Pancreas (tissue), 10 donors: Measurements from ENCODE around the gene HACD2. TPM values are rescaled to one million over a fixed set of nuclear protein-coding genes. Genes with fewer than 3 reads are reported as not detected.

ENCODE experiments used
- ATAC-seq, 4 donors: fragments of 200-7000 bp; cut with Tn5 transposase; one replicate each; pipeline versions ENCODE4 v1.8.0 to v1.9.1; 2020; ENCODE audit warnings: mild to moderate bottlenecking in 4 of 4, moderate library complexity in 4 of 4
- DNase-seq, 6 donors: peaks; one replicate each; pipeline ENCODE4 v3.0.0-alpha.2; 2020
- FAIRE-seq: peaks from 2 replicates; lab custom pipeline; 2012; peaks lifted over from hg19 to GRCh38; lab: Jason Lieb, UNC
- H3K27ac ChIP-seq, 4 donors: fragments of 200-600 bp; sonication (generic); 1 replicate in 3 of 4; 2 replicates in 1 of 4; pipeline versions ENCODE4 v1.5.0 to v1.8.0; 2020
- H3K27me3 ChIP-seq, 4 donors: fragments of 200-600 bp; one replicate each; pipeline ENCODE4 v1.8.0; 2021
- H3K36me3 ChIP-seq, 3 donors: fragments of 200-600 bp; sonication (generic) in 1 of 3; one replicate each; pipeline versions ENCODE4 v1.5.0 to v1.8.0; 2020 to 2021
- H3K4me1 ChIP-seq, 3 donors: fragments of 200-600 bp; one replicate each; pipeline ENCODE4 v1.8.0; 2021
- H3K4me3 ChIP-seq, 4 donors: fragments of 200-600 bp; sonication (generic) in 2 of 4; one replicate each; pipeline versions ENCODE4 v1.5.0 to v1.8.0; 2020 to 2021
- H3K9me3 ChIP-seq, 4 donors: fragments of 200-600 bp; one replicate each; pipeline ENCODE4 v1.8.0; 2021
- CTCF ChIP-seq, 4 donors: fragments of 200-600 bp; sonication (generic) in 3 of 4; IDR thresholded peaks; one replicate each; pipeline versions ENCODE4 v1.5.0 to v1.8.0; 2021; ENCODE audit warnings: antibody characterized with exemption in 4 of 4
- WGBS, 2 donors: extraction: QIAGEN DNeasy Blood & Tissue Kit; methylation state at CpG; one replicate each; pipeline ENCODE4 v1.1.7; 2013; 5-methylcytosine and 5-hydroxymethylcytosine counted together
- intact Hi-C, 3 donors: fragments of 100-400 bp; cut with DNase I; formaldehyde crosslinking; loops; one replicate each; pipeline versions ENCODE4 v1.11.1 to v1.14.2; 2022
- polyA plus RNA-seq, 2 donors: library from polyadenylated mRNA; stranded (reverse); fragments of 200-250 nt; gene quantifications; one replicate each; pipeline ENCODE4 v1.2.3, GENCODE V29; 2013
- total RNA-seq, 6 donors: library from RNA; stranded (reverse); fragmentation: NEBNext Ultra II Directional in 4 of 6; extraction: Animal tissue kit (Norgen Biotek cat#: 25700) in 4 of 6; gene quantifications; one replicate each; pipeline versions ENCODE4 v1.2.1 to v1.2.4, GENCODE V29; 2021 to 2023
- donor health status: healthy with polysubstance abuse.
- donor health status: DM: no; HTN: no; CAD: no; lungs with moderate emphysema.
- donor health status: DM: no; HTN: no; CAD: no.
- donor health status: control.
- donor health status: control.
- donor health status: Bipolar disorder and iron deficiency.
- donor health status: DM: yes; HTN: yes; CAD: no.
- donor health status: DM: no; HTN: no; CAD: no.
- donor health status: DM: no; HTN: no; CAD: no.
- donor health status: DM: yes; HTN: yes; CAD: no.

HACD2 gene
- total and polyA plus RNA-seq, 8 donors = 4.4 to 22.2 (median 13.1) TPM

GRCh38 chr3:123629747-123630047, 44.8 kb upstream of the HACD2 start:
- H3K36me3 ChIP-seq = no peaks in the 10 kb centered on the region
- DNase-seq (no peak), FAIRE-seq (no peak), ATAC-seq (no peak)
- H3K4me3 ChIP-seq = no peak overlapping the region
- 83 to 90% methylated on average over 4 of the region's 4 CpGs for WGBS, 2 donors
- no peaks in the 10 kb centered on the region for H3K27me3 ChIP-seq
- intact Hi-C loops = no loop called here
- peaks cover 5 to 10% (median 10%) of the 10 kb centered on the region in 3 donors for H3K4me1 ChIP-seq
- no peak overlapping the region for H3K27ac ChIP-seq
- no peaks in the 10 kb centered on the region for H3K9me3 ChIP-seq
- no peak for TF ChIP-seq CTCF (IDR thresholded peaks at IDR 0.05)

- H3K27ac ChIP-seq = no peak overlapping the region
- H3K4me3 ChIP-seq = no peak overlapping the region
- intact Hi-C loops = no loop called here
- WGBS, 2 donors = 89 to 93% methylated on average over 22 of the region's 22 CpGs
- peaks cover 5 to 10% (median 10%) of the 10 kb centered on the region in 3 donors for H3K4me1 ChIP-seq
- H3K36me3 ChIP-seq = no peaks in the 10 kb centered on the region
- H3K9me3 ChIP-seq = no peaks in the 10 kb centered on the region
- H3K27me3 ChIP-seq = no peaks in the 10 kb centered on the region
- TF ChIP-seq CTCF (IDR thresholded peaks at IDR 0.05) = no peak
- FAIRE-seq (no peak), DNase-seq (no peak), ATAC-seq (no peak)
Measured at GRCh38 chr3:123628996-123629746, 44.3 kb upstream of the HACD2 start.

GRCh38 chr3:123627673-123628670, 43.1 kb upstream of the HACD2 start:
- Histone ChIP-seq H3K4me3 (no peak overlapping the region), H3K36me3 (no peaks in the 10 kb centered on the region), H3K27ac (no peak overlapping the region), H3K4me1 (peaks cover under 1 to 3% (median 3%) of the 10 kb centered on the region in 3 donors), H3K27me3 (no peaks in the 10 kb centered on the region), H3K9me3 (no peaks in the 10 kb centered on the region)
- DNase-seq (peak in 4 of 6 donors; percentile 82 to 87 (median 83)), ATAC-seq (peak; percentile 85 to 94 (median 91)), FAIRE-seq (no peak)
- intact Hi-C loops = no loop called here
- no peak for TF ChIP-seq CTCF (IDR thresholded peaks at IDR 0.05)
- WGBS, 2 donors = 41 to 51% methylated on average over 6 of the region's 6 CpGs

DNA sequence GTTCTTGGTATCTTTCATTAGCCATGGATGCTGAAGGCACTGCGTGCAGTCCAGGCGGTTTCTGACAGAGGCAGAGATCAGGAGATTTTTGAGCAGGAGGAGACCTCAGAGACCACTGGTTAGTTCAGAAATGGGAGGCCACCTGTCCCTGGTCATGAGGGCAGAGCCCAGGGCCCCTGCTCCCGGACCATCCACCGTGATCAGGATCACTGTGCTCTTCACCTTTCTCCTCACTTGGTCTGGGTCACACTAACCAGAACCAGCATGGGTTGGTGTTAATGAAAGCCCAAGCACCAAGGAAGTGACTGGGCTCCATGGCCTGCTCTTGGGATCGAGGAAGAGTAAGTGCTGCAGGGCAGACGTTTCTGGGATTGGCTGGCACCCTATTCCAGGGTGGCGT, 42.0 kb upstream of the HACD2 start:
- H3K36me3 ChIP-seq = no peaks in the 10 kb centered on the region
- no peak for FAIRE-seq

More for the DNA sequence above, 42.0 kb upstream of the HACD2 start:
- ATAC-seq (no peak), DNase-seq (no peak)
- WGBS, 2 donors = 96 to 97% methylated on average over 7 of the region's 7 CpGs
- Histone ChIP-seq H3K9me3 (no peaks in the 10 kb centered on the region), H3K27me3 (no peaks in the 10 kb centered on the region), H3K4me1 (no peaks in the 10 kb centered on the region), H3K4me3 (no peak overlapping the region), H3K27ac (no peak overlapping the region)
- intact Hi-C loops = no loop called here
- no peak for TF ChIP-seq CTCF (IDR thresholded peaks at IDR 0.05)
